GM18858 (cell line): ENCODE results near the gene CNNM3.
"Not testable (repeated sequence)": the region's sequence is repeated elsewhere in the genome, so short reads cannot be mapped to it uniquely, and the experiment has no call there.

Experiments
- ATAC-seq: cut with Tn5 transposase; IDR thresholded peaks from one replicate; pipeline ENCODE4 v1.9.1; 2021; ENCODE audit not compliant: unreplicated experiment

The CNNM3 gene

GRCh38 chr2:96860065-96861029 is 44.3 kb downstream of the CNNM3 start:
- ATAC-seq, result no peak

- no peak for ATAC-seq
These were observed 45.0 kb downstream of the CNNM3 start for GRCh38 chr2:96861074-96861473.

- not testable (repeated sequence) for ATAC-seq
These were observed 47.0 kb downstream of the CNNM3 start for GRCh38 chr2:96863056-96863455.

GRCh38 chr2:96863575-96864342 is 47.7 kb downstream of the CNNM3 start:
- no peak for ATAC-seq

GRCh38 chr2:96864343-96865091 is 48.4 kb downstream of the CNNM3 start:
- ATAC-seq, result no peak

- no peak for ATAC-seq
These were observed 49.6 kb downstream of the CNNM3 start for GRCh38 chr2:96865654-96866053.

GRCh38 chr2:96866149-96866548 is 50.1 kb downstream of the CNNM3 start:
- ATAC-seq, result no peak

- ATAC-seq, result no peak
These were observed 50.5 kb downstream of the CNNM3 start for GRCh38 chr2:96866586-96866985.

GRCh38 chr2:96866986-96867755 is 51.1 kb downstream of the CNNM3 start:
- ATAC-seq, result no peak

GRCh38 chr2:96867756-96868554 is 51.9 kb downstream of the CNNM3 start:
- no peak for ATAC-seq

GRCh38 chr2:96868555-96869280 is 52.6 kb downstream of the CNNM3 start:
- ATAC-seq, result no peak

GRCh38 chr2:96869281-96869821 is 53.3 kb downstream of the CNNM3 start:
- no peak for ATAC-seq

- no peak for ATAC-seq
These were observed 54.0 kb downstream of the CNNM3 start, which contains the start of gene SEMA4C for GRCh38 chr2:96869822-96870625. SEMA4C (minus strand) TSS chr2:96870080; CDS start chr2:96867886, 2,194 bp downstream.

GRCh38 chr2:96870626-96871255 is 54.7 kb downstream of the CNNM3 start:
- no peak for ATAC-seq

GRCh38 chr2:96872591-96873349 is 56.7 kb downstream of the CNNM3 start:
- ATAC-seq, result no peak

- no peak for ATAC-seq
These were observed 57.6 kb downstream of the CNNM3 start for GRCh38 chr2:96873651-96874096.
